ENCODE measurements around the gene MARCO. TPM values are rescaled to one million over a fixed set of nuclear protein-coding genes. Genes with fewer than 3 reads are reported as not detected.

The MARCO gene
- polyA plus RNA-seq, 3 donors: 12.7 to 43.7 (median 37.7) TPM

GRCh38 chr2:118973542-118973951 is 31.6 kb downstream of the MARCO start:
- Mint-ChIP-seq H3K4me1 (peaks cover 83% of the 10 kb centered on the region), H3K27me3 (ENCODE audit: low read depth in 3 of 3) (peaks cover 0 to 2% (median 0%) of the 10 kb centered on the region in 3 donors), H3K36me3 (peaks cover 33 to 36% of the 10 kb centered on the region in 2 donors), H3K9me3 (peaks cover 13 to 17% (median 14%) of the 10 kb centered on the region in 7 donors), H3K4me3 (peak overlapping the region; percentile 40 to 44), H3K27ac (peak overlapping the region; percentile 96 to 100 (median 98))
- H3K9ac ChIP-seq (ENCODE audit: insufficient read depth, low read length, poor library complexity, severe bottlenecking): peak overlapping the region; percentile 53
- no peaks in the 10 kb centered on the region for H4K20me1 ChIP-seq (ENCODE audit: insufficient read depth, low read length)
- TF ChIP-seq, protein P1, sequence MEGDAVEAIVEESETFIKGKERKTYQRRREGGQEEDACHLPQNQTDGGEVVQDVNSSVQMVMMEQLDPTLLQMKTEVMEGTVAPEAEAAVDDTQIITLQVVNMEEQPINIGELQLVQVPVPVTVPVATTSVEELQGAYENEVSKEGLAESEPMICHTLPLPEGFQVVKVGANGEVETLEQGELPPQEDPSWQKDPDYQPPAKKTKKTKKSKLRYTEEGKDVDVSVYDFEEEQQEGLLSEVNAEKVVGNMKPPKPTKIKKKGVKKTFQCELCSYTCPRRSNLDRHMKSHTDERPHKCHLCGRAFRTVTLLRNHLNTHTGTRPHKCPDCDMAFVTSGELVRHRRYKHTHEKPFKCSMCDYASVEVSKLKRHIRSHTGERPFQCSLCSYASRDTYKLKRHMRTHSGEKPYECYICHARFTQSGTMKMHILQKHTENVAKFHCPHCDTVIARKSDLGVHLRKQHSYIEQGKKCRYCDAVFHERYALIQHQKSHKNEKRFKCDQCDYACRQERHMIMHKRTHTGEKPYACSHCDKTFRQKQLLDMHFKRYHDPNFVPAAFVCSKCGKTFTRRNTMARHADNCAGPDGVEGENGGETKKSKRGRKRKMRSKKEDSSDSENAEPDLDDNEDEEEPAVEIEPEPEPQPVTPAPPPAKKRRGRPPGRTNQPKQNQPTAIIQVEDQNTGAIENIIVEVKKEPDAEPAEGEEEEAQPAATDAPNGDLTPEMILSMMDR (IDR thresholded peaks at IDR 0.05): no peak
- peaks cover 9 to 15% of the 10 kb centered on the region in 2 donors for H3K9me3 ChIP-seq (replicated peaks in 1 of 2; ENCODE audit: control insufficient read depth in 1 of 2, insufficient read depth in 1 of 2, low read length in 2 of 2)
- DNase-seq: peak; percentile 46 to 78 (median 74)
- no peaks in the 10 kb centered on the region for H3K27me3 ChIP-seq (ENCODE audit: control insufficient read depth in 2 of 2, insufficient read depth in 2 of 2, low read length in 2 of 2)
- H3K4me2 ChIP-seq (replicated peaks; ENCODE audit: extremely low read depth, low read length, poor library complexity, severe bottlenecking): peak overlapping the region; percentile 46
- H3K79me2 ChIP-seq (ENCODE audit: insufficient read depth, low read length): no peaks in the 10 kb centered on the region
- intact Hi-C loops (cut with micrococcal nuclease): loop anchor here (5.0 to 10.0 kb wide), 3 partner anchors 36 to 391 kb away; partner anchors contain the start of genes C2orf76 (in 1 of the 2) and DBI (in 1 of the 2)
- H3K4me1 ChIP-seq (ENCODE audit: control insufficient read depth in 1 of 2, insufficient read depth in 2 of 2, low read length in 2 of 2): peaks cover 66 to 78% of the 10 kb centered on the region in 2 donors
- 37% methylated on average over 4 of the region's 4 CpGs for WGBS (ENCODE audit: insufficient coverage)
- H3K4me3 ChIP-seq (replicated peaks in 1 of 3; ENCODE audit: low read depth in 2 of 3, low read length in 3 of 3): peak overlapping the region in 1 of 3 experiments; percentile 38
- H2AFZ ChIP-seq (ENCODE audit: insufficient read depth, low read depth, low read length, poor library complexity, severe bottlenecking): no peak overlapping the region
- peaks cover 0 to 7% of the 10 kb centered on the region in 2 donors for H3K36me3 ChIP-seq (replicated peaks in 1 of 2; ENCODE audit: control insufficient read depth in 1 of 2, insufficient read depth in 2 of 2, low read length in 2 of 2)
- peak overlapping the region; percentile 89 to 90 for H3K27ac ChIP-seq (ENCODE audit: low read depth in 1 of 2, low read length in 2 of 2)

- peak overlapping the region; percentile 89 to 90 for H3K27ac ChIP-seq (ENCODE audit: low read depth in 1 of 2, low read length in 2 of 2)
- Mint-ChIP-seq H3K4me3 (peak overlapping the region in 1 of 2 donors; percentile 44), H3K27ac (peak overlapping the region; percentile 96 to 100 (median 98)), H3K4me1 (peaks cover 81% of the 10 kb centered on the region), H3K9me3 (peaks cover 13 to 17% (median 15%) of the 10 kb centered on the region in 7 donors), H3K27me3 (ENCODE audit: low read depth in 3 of 3) (peaks cover 0 to 3% (median 2%) of the 10 kb centered on the region in 3 donors), H3K36me3 (peaks cover 37 to 39% of the 10 kb centered on the region in 2 donors)
- peak overlapping the region in 1 of 3 experiments; percentile 14 for H3K4me3 ChIP-seq (replicated peaks in 1 of 3; ENCODE audit: low read depth in 2 of 3, low read length in 3 of 3)
- peak overlapping the region; percentile 46 for H3K4me2 ChIP-seq (replicated peaks; ENCODE audit: extremely low read depth, low read length, poor library complexity, severe bottlenecking)
- 31% methylated on average over 6 of the region's 13 CpGs for WGBS (ENCODE audit: insufficient coverage)
- no peak overlapping the region for H2AFZ ChIP-seq (ENCODE audit: insufficient read depth, low read depth, low read length, poor library complexity, severe bottlenecking)
- no peaks in the 10 kb centered on the region for H3K79me2 ChIP-seq (ENCODE audit: insufficient read depth, low read length)
- peak overlapping the region; percentile 55 for H3K9ac ChIP-seq (ENCODE audit: insufficient read depth, low read length, poor library complexity, severe bottlenecking)
- H3K4me1 ChIP-seq (ENCODE audit: control insufficient read depth in 1 of 2, insufficient read depth in 2 of 2, low read length in 2 of 2): peaks cover 62 to 77% of the 10 kb centered on the region in 2 donors
- peak; percentile 96 to 100 (median 99) for DNase-seq
- intact Hi-C loops (cut with micrococcal nuclease): loop anchor here (2.0 to 10.0 kb wide), 4 partner anchors 20 to 390 kb away; partner anchors contain the start of genes C2orf76 (in 1 of the 2) and DBI (in 1 of the 2)
- no peaks in the 10 kb centered on the region for H4K20me1 ChIP-seq (ENCODE audit: insufficient read depth, low read length)
- H3K27me3 ChIP-seq (ENCODE audit: control insufficient read depth in 2 of 2, insufficient read depth in 2 of 2, low read length in 2 of 2): no peaks in the 10 kb centered on the region
- peaks cover 0 to 7% of the 10 kb centered on the region in 2 donors for H3K36me3 ChIP-seq (replicated peaks in 1 of 2; ENCODE audit: control insufficient read depth in 1 of 2, insufficient read depth in 2 of 2, low read length in 2 of 2)
- peaks cover 9 to 15% of the 10 kb centered on the region in 2 donors for H3K9me3 ChIP-seq (replicated peaks in 1 of 2; ENCODE audit: control insufficient read depth in 1 of 2, insufficient read depth in 1 of 2, low read length in 2 of 2)
- TF ChIP-seq, protein P1 (IDR thresholded peaks at IDR 0.05): no peak
Measured at GRCh38 chr2:118974103-118974993, 32.4 kb downstream of the MARCO start.

Data from CD14-positive monocyte (primary cell).